ENCODE data around the gene EFCAB14. TPM values are rescaled to one million over a fixed set of nuclear protein-coding genes. Genes with fewer than 3 reads are reported as not detected.
A peak's percentile ranks its signal among the peaks of the same experiment; 100 is the strongest.
"Not testable (repeated sequence)": the region's sequence is repeated elsewhere in the genome, so short reads cannot be mapped to it uniquely, and the experiment has no call there.

Gene EFCAB14
- polyA plus RNA-seq, 4 donors, result 90.8 to 124 (median 107) TPM

- DNase-seq (ENCODE audit: low read depth in 4 of 4, low spot score in 3 of 4), result no peak
These were observed 61.1 kb downstream of the EFCAB14 start for GRCh38 chr1:46657775-46658174.

GRCh38 chr1:46656643-46657042 is 62.3 kb downstream of the EFCAB14 start:
- no peak for DNase-seq (ENCODE audit: low read depth in 4 of 4, low spot score in 3 of 4)

GRCh38 chr1:46655848-46656247 is 63.1 kb downstream of the EFCAB14 start:
- DNase-seq (ENCODE audit: low read depth in 4 of 4, low spot score in 3 of 4), result no peak

GRCh38 chr1:46654698-46655097 is 64.2 kb downstream of the EFCAB14 start:
- not testable (repeated sequence) for DNase-seq (ENCODE audit: low read depth in 4 of 4, low spot score in 3 of 4)

- DNase-seq (ENCODE audit: low read depth in 4 of 4, low spot score in 3 of 4), result no peak
These were observed 64.9 kb downstream of the EFCAB14 start for GRCh38 chr1:46654012-46654411.

GRCh38 chr1:46653405-46653958 is 65.4 kb downstream of the EFCAB14 start:
- peak in 2 of 4 donors; percentile 23 to 27 for DNase-seq (ENCODE audit: low read depth in 4 of 4, low spot score in 3 of 4)

GRCh38 chr1:46652321-46653100 is 66.4 kb downstream of the EFCAB14 start:
- DNase-seq (ENCODE audit: low read depth in 4 of 4, low spot score in 3 of 4), result no peak

GRCh38 chr1:46651152-46651551 is 67.8 kb downstream of the EFCAB14 start:
- not testable (repeated sequence) for DNase-seq (ENCODE audit: low read depth in 4 of 4, low spot score in 3 of 4)

- DNase-seq (ENCODE audit: low read depth in 4 of 4, low spot score in 3 of 4), result no peak
These were observed 68.4 kb downstream of the EFCAB14 start for GRCh38 chr1:46650491-46650890.

- DNase-seq (ENCODE audit: low read depth in 4 of 4, low spot score in 3 of 4), result no peak
These were observed 69.2 kb downstream of the EFCAB14 start for GRCh38 chr1:46649764-46650163.

GRCh38 chr1:46647611-46648010 is 71.3 kb downstream of the EFCAB14 start:
- DNase-seq (ENCODE audit: low read depth in 4 of 4, low spot score in 3 of 4), result no peak

- DNase-seq (ENCODE audit: low read depth in 4 of 4, low spot score in 3 of 4), result no peak
These were observed 72.1 kb downstream of the EFCAB14 start for GRCh38 chr1:46646844-46647243.

- no peak for DNase-seq (ENCODE audit: low read depth in 4 of 4, low spot score in 3 of 4)
These were observed 72.6 kb downstream of the EFCAB14 start for GRCh38 chr1:46646331-46646730.

GRCh38 chr1:46645815-46646214 is 73.1 kb downstream of the EFCAB14 start:
- no peak for DNase-seq (ENCODE audit: low read depth in 4 of 4, low spot score in 3 of 4)

- DNase-seq (ENCODE audit: low read depth in 4 of 4, low spot score in 3 of 4), result peak in 1 of 4 donors; percentile 33
These were observed 75.5 kb downstream of the EFCAB14 start for GRCh38 chr1:46643368-46643775.

GRCh38 chr1:46642115-46642680 is 76.7 kb downstream of the EFCAB14 start:
- no peak for DNase-seq (ENCODE audit: low read depth in 4 of 4, low spot score in 3 of 4)

- DNase-seq (ENCODE audit: low read depth in 4 of 4, low spot score in 3 of 4), result no peak
These were observed 79.4 kb downstream of the EFCAB14 start for GRCh38 chr1:46639547-46639946.

GRCh38 chr1:46638921-46639320 is 80.0 kb downstream of the EFCAB14 start:
- DNase-seq (ENCODE audit: low read depth in 4 of 4, low spot score in 3 of 4), result no peak

- DNase-seq (ENCODE audit: low read depth in 4 of 4, low spot score in 3 of 4), result no peak
These were observed 81.3 kb downstream of the EFCAB14 start for GRCh38 chr1:46637444-46638083.

- no peak for DNase-seq (ENCODE audit: low read depth in 4 of 4, low spot score in 3 of 4)
These were observed 83.7 kb downstream of the EFCAB14 start for GRCh38 chr1:46635205-46635604.

- no peak for DNase-seq (ENCODE audit: low read depth in 4 of 4, low spot score in 3 of 4)
These were observed 88.2 kb downstream of the EFCAB14 start for GRCh38 chr1:46630719-46631118.
